ENCODE results near the gene TNFRSF18. TPM values are rescaled to one million over a fixed set of nuclear protein-coding genes. Genes with fewer than 3 reads are reported as not detected.

Gene TNFRSF18
- total RNA-seq, 3 donors from 2014 or later (not counting 1 experiment from before 2014, with no cell fraction given), result 40.3 to 81.9 (median 54.7) TPM

DNA sequence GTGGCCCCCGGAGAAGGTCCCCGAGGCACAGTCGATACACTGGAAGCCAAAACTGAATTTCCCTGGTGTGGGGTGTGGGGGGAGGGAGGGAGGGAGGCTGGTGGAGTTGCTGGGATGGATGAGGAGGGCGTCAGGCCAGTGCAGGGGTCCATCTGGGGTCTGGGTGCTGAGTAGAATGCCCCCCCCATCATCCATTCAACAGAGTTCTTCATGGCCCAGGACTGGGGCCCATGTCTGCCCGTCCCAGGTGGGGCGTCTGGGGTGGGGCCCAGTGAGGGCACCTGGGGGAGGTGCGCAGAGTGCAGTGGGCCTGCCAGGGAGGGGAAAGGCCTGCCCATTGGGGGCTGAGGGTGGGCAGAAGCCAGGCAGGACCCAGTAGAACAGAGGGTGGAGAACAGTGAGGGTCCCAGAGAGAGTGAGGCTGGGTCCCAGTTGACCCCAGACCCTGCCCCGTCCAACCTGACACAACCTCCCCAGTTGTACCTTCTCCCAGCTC is 1.9 kb downstream of the TNFRSF18 start:
- TF ChIP-seq, protein P1, sequence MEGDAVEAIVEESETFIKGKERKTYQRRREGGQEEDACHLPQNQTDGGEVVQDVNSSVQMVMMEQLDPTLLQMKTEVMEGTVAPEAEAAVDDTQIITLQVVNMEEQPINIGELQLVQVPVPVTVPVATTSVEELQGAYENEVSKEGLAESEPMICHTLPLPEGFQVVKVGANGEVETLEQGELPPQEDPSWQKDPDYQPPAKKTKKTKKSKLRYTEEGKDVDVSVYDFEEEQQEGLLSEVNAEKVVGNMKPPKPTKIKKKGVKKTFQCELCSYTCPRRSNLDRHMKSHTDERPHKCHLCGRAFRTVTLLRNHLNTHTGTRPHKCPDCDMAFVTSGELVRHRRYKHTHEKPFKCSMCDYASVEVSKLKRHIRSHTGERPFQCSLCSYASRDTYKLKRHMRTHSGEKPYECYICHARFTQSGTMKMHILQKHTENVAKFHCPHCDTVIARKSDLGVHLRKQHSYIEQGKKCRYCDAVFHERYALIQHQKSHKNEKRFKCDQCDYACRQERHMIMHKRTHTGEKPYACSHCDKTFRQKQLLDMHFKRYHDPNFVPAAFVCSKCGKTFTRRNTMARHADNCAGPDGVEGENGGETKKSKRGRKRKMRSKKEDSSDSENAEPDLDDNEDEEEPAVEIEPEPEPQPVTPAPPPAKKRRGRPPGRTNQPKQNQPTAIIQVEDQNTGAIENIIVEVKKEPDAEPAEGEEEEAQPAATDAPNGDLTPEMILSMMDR (IDR thresholded peaks at IDR 0.05), result no peak
- no peaks in the 10 kb centered on the region for H3K36me3 ChIP-seq (ENCODE audit: control insufficient read depth, insufficient read depth, low read length)
- H3K4me1 ChIP-seq (ENCODE audit: control insufficient read depth, insufficient read depth, low read length), result peaks cover 68% of the 10 kb centered on the region
- H3K9me3 ChIP-seq (ENCODE audit: control insufficient read depth, insufficient read depth, low read length), result no peaks in the 10 kb centered on the region
- H3K4me3 ChIP-seq (ENCODE audit: low read length), result no peak overlapping the region
- H3K36me3 Mint-ChIP-seq, result no peaks in the 10 kb centered on the region
- no peaks in the 10 kb centered on the region for H3K27me3 Mint-ChIP-seq (ENCODE audit: low read depth in 2 of 2)
- no peaks in the 10 kb centered on the region for H3K9me3 Mint-ChIP-seq
- H3K27ac Mint-ChIP-seq, result peak overlapping the region; percentile 87 to 93
- intact Hi-C loops (cut with micrococcal nuclease), result no loop called here
- no peak overlapping the region for H3K27ac ChIP-seq (ENCODE audit: low read length)
- ATAC-seq (no peak), DNase-seq (no peak)
- H3K27me3 ChIP-seq (ENCODE audit: control insufficient read depth, insufficient read depth, low read length), result no peaks in the 10 kb centered on the region
- no peak overlapping the region for H3K4me3 Mint-ChIP-seq
- WGBS (ENCODE audit: insufficient coverage), result 98% methylated on average over 7 of the region's 8 CpGs
- peaks cover 21 to 45% of the 10 kb centered on the region in 2 donors for H3K4me1 Mint-ChIP-seq

GRCh38 chr1:1203561-1204424 is 2.6 kb downstream of the TNFRSF18 start:
- H3K4me3 ChIP-seq (ENCODE audit: low read length), result no peak overlapping the region
- H3K36me3 ChIP-seq (ENCODE audit: control insufficient read depth, insufficient read depth, low read length), result no peaks in the 10 kb centered on the region
- no peak overlapping the region for H3K27ac ChIP-seq (ENCODE audit: low read length)
- H3K36me3 Mint-ChIP-seq, result no peaks in the 10 kb centered on the region
- ATAC-seq, result no peak
- no peaks in the 10 kb centered on the region for H3K9me3 ChIP-seq (ENCODE audit: control insufficient read depth, insufficient read depth, low read length)
- H3K4me1 ChIP-seq (ENCODE audit: control insufficient read depth, insufficient read depth, low read length), result peaks cover 63% of the 10 kb centered on the region
- 92% methylated on average over 49 of the region's 49 CpGs for WGBS (ENCODE audit: insufficient coverage)
- intact Hi-C loops (cut with micrococcal nuclease), result no loop called here
- peak overlapping the region; percentile 87 to 93 for H3K27ac Mint-ChIP-seq
- DNase-seq, result peak in 1 of 2 donors; percentile 20
- no peaks in the 10 kb centered on the region for H3K9me3 Mint-ChIP-seq
- peak overlapping the region; percentile 40 for H3K4me3 Mint-ChIP-seq
- TF ChIP-seq, protein P1 (IDR thresholded peaks at IDR 0.05), result no peak
- no peaks in the 10 kb centered on the region for H3K27me3 ChIP-seq (ENCODE audit: control insufficient read depth, insufficient read depth, low read length)
- no peaks in the 10 kb centered on the region for H3K27me3 Mint-ChIP-seq (ENCODE audit: low read depth in 2 of 2)
- H3K4me1 Mint-ChIP-seq, result peaks cover 18 to 41% of the 10 kb centered on the region in 2 donors

GRCh38 chr1:1202831-1203560 is 3.4 kb downstream of the TNFRSF18 start:
- peaks cover 10 to 33% of the 10 kb centered on the region in 2 donors for H3K4me1 Mint-ChIP-seq
- H3K9me3 Mint-ChIP-seq, result no peaks in the 10 kb centered on the region
- peaks cover 55% of the 10 kb centered on the region for H3K4me1 ChIP-seq (ENCODE audit: control insufficient read depth, insufficient read depth, low read length)
- H3K27me3 Mint-ChIP-seq (ENCODE audit: low read depth in 2 of 2), result no peaks in the 10 kb centered on the region
- no peaks in the 10 kb centered on the region for H3K9me3 ChIP-seq (ENCODE audit: control insufficient read depth, insufficient read depth, low read length)
- no peaks in the 10 kb centered on the region for H3K27me3 ChIP-seq (ENCODE audit: control insufficient read depth, insufficient read depth, low read length)
- intact Hi-C loops (cut with micrococcal nuclease), result no loop called here
- ATAC-seq, result no peak
- 88% methylated on average over 27 of the region's 27 CpGs for WGBS (ENCODE audit: insufficient coverage)
- peak overlapping the region; percentile 87 to 93 for H3K27ac Mint-ChIP-seq
- H3K27ac ChIP-seq (ENCODE audit: low read length), result no peak overlapping the region
- DNase-seq, result peak; percentile 26 to 28
- H3K4me3 ChIP-seq (ENCODE audit: low read length), result no peak overlapping the region
- H3K36me3 Mint-ChIP-seq, result no peaks in the 10 kb centered on the region
- H3K4me3 Mint-ChIP-seq, result peak overlapping the region; percentile 17
- no peaks in the 10 kb centered on the region for H3K36me3 ChIP-seq (ENCODE audit: control insufficient read depth, insufficient read depth, low read length)
- TF ChIP-seq, protein P1 (IDR thresholded peaks at IDR 0.05), result no peak
